NT2/D1 (cell line): ENCODE results near the gene GPD1L.

Experiments
- DNase-seq: peaks from one replicate; pipeline ENCODE4 v3.0.0-alpha.2; 2011; ENCODE audit warnings: low read depth, low spot score
- H3K27me3 ChIP-seq: 2 replicates; pipeline ENCODE4 v1.6.0; 2011; ENCODE audit warnings: mild to moderate bottlenecking; ENCODE audit not compliant: insufficient read length, insufficient read depth
- H3K36me3 ChIP-seq: 2 replicates; pipeline ENCODE4 v1.6.1; 2011; ENCODE audit warnings: mild to moderate bottlenecking, low read length, mixed read lengths; ENCODE audit not compliant: insufficient read depth, insufficient read length
- H3K4me1 ChIP-seq: 2 replicates; pipeline ENCODE4 v1.5.1; 2011; ENCODE audit not compliant: insufficient read depth, insufficient read length
- H3K4me3 ChIP-seq: 2 replicates; pipeline ENCODE4 v1.5.1; 2011; ENCODE audit warnings: low read depth; ENCODE audit not compliant: insufficient read length
- H3K9ac ChIP-seq: 2 replicates; pipeline ENCODE4 v1.6.0; 2011; ENCODE audit warnings: low read depth; ENCODE audit not compliant: insufficient read length
- H3K9me3 ChIP-seq: 2 replicates; pipeline ENCODE4 v1.5.1; 2011; ENCODE audit warnings: mild to moderate bottlenecking, low read length; ENCODE audit not compliant: insufficient read depth
- SUZ12 ChIP-seq: IDR thresholded peaks from 2 replicates; pipeline ENCODE4 v1.6.1; 2011; ENCODE audit not compliant: insufficient read length, insufficient read depth; ENCODE audit errors: extremely low read depth
- YY1 ChIP-seq: IDR thresholded peaks from 2 replicates; pipeline ENCODE4 v1.6.1; 2011; ENCODE audit not compliant: insufficient read length, insufficient read depth
- ZNF274 ChIP-seq: IDR thresholded peaks from 2 replicates; pipeline ENCODE4 v1.6.1; 2011; ENCODE audit warnings: mild to moderate bottlenecking, low read depth, low read length

GPD1L gene

DNA sequence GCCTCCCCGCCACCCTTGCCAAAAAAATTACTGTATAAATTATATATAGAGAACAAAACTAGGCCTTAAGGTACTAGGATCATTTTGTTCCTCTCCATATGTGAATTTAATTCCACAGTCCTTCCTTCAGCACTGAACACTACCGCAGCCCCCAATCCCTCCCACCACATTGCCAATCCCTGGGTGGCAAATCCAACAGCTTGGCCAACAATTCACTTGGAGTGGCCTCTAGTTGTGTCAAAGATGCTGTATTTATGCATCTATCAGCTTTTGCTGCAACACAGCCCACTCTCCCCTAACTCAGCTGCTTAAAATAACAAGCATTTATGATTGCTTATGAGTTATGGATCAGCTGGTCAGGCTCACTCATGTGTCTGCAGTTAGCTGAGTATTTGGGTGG lies 18.6 kb downstream of the GPD1L start:
- TF ChIP-seq YY1 (no peak), ZNF274 (no peak), SUZ12 (no peak)
- H3K4me3 ChIP-seq = no peak overlapping the region
- H3K9me3 ChIP-seq = no peaks in the 10 kb centered on the region
- H3K27me3 ChIP-seq = no peaks in the 10 kb centered on the region
- no peaks in the 10 kb centered on the region for H3K4me1 ChIP-seq
- H3K36me3 ChIP-seq = no peaks in the 10 kb centered on the region
- no peak overlapping the region for H3K9ac ChIP-seq
- no peak for DNase-seq

DNA sequence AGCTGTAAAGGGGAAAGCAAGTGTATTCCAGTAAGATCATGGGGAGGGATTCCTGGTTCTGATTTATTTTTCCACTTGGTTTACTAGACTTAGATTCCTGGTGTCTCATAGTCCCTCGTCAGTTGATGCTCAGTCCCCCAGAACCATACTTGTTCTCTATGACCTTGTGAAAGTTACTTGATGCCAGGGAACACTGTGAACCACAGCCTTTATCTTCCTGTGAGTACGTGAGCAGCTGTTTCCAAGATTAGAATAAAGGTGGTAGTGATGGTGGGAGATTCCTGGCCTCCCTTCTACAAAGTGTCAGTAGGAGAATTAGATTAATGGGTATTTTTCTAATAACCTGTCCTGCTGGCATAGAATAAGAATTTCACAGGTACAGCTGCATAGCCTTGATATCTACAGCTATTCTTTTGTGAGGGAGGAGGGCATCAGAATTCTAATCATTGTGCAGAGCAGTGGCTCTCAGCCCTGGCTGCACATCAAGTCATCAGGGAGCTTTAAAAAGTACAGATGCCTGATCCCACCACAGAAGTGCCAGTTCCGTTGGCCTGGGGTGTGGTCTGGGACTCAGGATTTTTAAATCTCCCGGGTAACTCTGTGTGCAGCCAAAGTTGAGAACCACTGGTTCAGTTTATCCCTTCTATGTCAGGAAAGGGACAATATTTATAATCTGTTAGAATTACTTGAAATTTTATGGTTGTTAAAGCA lies 20.0 kb downstream of the GPD1L start:
- H3K36me3 ChIP-seq = no peaks in the 10 kb centered on the region
- TF ChIP-seq YY1 = no peak

DNA sequence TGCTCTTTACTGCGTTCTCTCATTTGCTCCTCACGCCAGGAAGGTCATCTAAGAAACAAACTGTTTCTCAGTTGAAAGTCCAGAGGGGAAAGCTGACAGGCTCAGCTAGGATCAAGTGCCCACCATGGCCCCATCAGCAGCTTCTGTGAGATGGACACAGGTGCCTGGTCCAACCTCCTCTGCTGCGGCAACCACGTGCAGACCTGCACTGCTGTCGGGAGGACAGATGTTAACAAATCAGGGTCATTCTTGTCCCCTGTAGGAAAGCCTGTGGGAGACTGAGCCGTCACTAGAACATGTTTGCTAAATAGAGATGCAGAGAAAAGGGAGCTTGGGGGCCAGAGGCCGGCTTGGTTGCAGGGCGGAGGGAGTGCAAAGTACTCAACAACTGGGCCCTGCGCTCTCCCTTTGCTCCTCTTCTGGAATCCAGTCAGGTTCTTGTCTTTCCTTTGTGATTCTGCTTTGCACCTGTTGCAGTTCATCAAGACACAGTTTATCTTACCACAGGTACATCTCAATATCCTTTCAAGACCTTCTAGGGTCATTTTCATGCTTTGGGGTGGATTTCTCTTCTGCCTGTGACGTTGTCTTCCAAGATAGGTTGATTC lies 20.9 kb downstream of the GPD1L start:
- Histone ChIP-seq H3K4me3 (no peak overlapping the region), H3K9ac (no peak overlapping the region), H3K9me3 (no peaks in the 10 kb centered on the region), H3K4me1 (no peaks in the 10 kb centered on the region), H3K27me3 (no peaks in the 10 kb centered on the region), H3K36me3 (no peaks in the 10 kb centered on the region)
- DNase-seq = no peak
- TF ChIP-seq SUZ12 (no peak), ZNF274 (no peak), YY1 (no peak)

More for the DNA sequence above, 20.0 kb downstream of the GPD1L start:
- H3K9ac ChIP-seq = no peak overlapping the region
- no peaks in the 10 kb centered on the region for H3K27me3 ChIP-seq
- no peaks in the 10 kb centered on the region for H3K4me1 ChIP-seq
- H3K4me3 ChIP-seq = no peak overlapping the region
- no peak for DNase-seq
- no peaks in the 10 kb centered on the region for H3K9me3 ChIP-seq

DNA sequence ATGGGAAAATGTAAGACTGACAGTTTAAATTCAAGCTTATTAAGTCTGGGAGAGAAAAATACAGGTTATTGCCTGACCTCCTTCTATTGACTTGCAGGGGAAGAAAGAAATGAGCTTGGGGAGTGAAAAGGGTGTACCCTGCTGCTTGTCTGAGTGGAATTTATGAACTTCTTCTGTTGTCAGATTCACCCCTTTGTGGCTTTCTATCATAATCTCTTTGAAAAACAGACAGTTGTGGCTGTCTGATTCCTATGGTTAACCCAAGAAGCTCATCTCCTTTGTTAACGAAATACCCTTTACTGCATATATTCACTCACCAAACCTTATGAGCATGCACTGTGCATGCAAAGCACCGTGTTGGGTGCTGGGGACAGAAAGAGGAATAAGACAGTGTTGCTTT lies 22.5 kb downstream of the GPD1L start:
- no peak overlapping the region for H3K4me3 ChIP-seq
- TF ChIP-seq ZNF274 (no peak), YY1 (no peak), SUZ12 (no peak)
- no peaks in the 10 kb centered on the region for H3K36me3 ChIP-seq
- H3K9ac ChIP-seq = no peak overlapping the region
- H3K9me3 ChIP-seq = no peaks in the 10 kb centered on the region
- H3K4me1 ChIP-seq = no peaks in the 10 kb centered on the region
- no peaks in the 10 kb centered on the region for H3K27me3 ChIP-seq
- DNase-seq = no peak

DNA sequence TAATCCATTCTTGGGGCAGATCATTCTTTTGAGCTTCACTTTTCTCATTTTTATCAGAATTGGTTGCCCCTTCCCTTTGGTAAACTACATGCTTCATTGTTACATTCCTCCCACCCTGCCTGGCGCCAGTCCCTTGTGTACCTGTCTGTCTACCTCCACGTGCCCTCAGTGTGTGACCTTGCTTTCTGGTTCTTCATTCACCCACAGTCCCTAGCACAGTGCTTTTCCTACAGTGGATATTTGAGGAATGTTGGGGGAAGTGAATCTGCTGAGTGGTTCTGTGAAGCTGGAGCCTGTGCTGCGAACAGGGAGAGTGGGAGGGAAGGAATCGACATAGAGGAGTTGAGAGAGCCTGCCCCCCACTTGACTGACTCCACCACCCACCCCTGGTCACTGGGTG lies 23.4 kb downstream of the GPD1L start:
- no peaks in the 10 kb centered on the region for H3K36me3 ChIP-seq
- H3K9ac ChIP-seq = no peak overlapping the region
- no peaks in the 10 kb centered on the region for H3K4me1 ChIP-seq
- TF ChIP-seq YY1 (no peak), SUZ12 (no peak), ZNF274 (no peak)
- no peak for DNase-seq
- no peaks in the 10 kb centered on the region for H3K27me3 ChIP-seq
- H3K4me3 ChIP-seq = no peak overlapping the region
- no peaks in the 10 kb centered on the region for H3K9me3 ChIP-seq

DNA sequence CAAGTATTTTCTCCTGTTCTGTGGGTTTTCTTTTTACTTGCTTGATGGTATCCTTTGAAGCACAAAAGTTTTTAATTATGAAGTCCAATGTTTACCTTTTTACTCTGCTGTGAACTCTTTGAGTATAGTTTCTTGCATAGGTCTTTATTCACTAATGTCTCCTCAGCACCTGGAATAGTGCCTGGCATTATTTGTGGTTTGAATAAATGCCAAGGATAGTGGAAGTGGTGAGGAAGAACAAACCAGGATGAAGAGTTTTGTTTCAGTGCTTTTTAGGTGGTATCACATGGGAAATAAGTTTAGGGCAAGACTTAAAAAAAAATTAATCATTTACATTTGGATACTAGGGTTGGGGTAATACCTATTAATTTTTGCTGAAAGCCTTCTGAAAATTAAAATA lies 25.7 kb downstream of the GPD1L start:
- Histone ChIP-seq H3K27me3 (no peaks in the 10 kb centered on the region), H3K9me3 (no peaks in the 10 kb centered on the region), H3K4me1 (no peaks in the 10 kb centered on the region), H3K9ac (no peak overlapping the region), H3K4me3 (no peak overlapping the region), H3K36me3 (no peaks in the 10 kb centered on the region)
- TF ChIP-seq YY1 (no peak), ZNF274 (no peak), SUZ12 (no peak)
- DNase-seq = no peak

DNA sequence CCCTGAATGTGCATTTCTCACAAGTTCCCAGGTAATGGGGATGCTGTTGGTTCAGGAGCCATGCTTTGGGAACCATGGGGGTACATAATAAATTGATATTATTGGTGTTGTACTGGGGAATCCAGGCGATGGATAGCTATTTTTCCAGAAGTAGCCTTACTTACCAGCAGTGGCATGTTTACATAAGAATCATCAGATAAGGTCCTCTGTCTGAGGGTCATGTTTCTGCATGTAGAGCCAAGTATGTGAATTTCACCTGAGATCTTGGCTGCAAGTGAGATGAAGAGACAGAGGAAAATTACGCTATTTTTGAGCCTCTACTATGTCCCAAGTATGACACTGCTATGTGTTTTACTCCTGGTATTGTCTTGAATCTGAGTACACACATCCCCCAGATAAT lies 26.3 kb downstream of the GPD1L start:
- no peak for DNase-seq
- Histone ChIP-seq H3K9me3 (no peaks in the 10 kb centered on the region), H3K9ac (no peak overlapping the region), H3K4me1 (no peaks in the 10 kb centered on the region), H3K36me3 (no peaks in the 10 kb centered on the region), H3K4me3 (no peak overlapping the region), H3K27me3 (no peaks in the 10 kb centered on the region)
- no peak for TF ChIP-seq SUZ12
- TF ChIP-seq ZNF274 = no peak
- TF ChIP-seq YY1 = no peak
